ENCODE results near the gene ALOX12.

ALOX12 gene

DNA sequence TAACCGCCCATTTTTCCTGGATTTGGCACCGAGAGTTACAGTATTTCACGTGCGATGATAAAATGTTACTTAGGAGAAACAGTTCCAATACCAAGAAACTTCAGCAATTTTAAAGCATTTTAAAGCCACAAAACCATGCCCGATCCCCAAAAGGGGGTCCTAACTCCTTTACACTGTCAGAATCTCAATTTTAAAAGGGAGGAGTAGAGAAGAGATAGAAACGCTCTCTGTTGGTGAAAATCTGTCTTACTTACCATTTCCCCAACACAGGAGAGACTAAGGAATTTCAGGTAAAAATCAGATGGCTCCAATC lies 16.0 kb downstream of the ALOX12 start:
- TF ChIP-seq ZNF274 (IDR thresholded peaks at IDR 0.05; ENCODE audit: low read depth, low read length) = no peak
- H3K4me3 ChIP-seq (ENCODE audit: low read length) = peak overlapping the region; percentile 93

DNA sequence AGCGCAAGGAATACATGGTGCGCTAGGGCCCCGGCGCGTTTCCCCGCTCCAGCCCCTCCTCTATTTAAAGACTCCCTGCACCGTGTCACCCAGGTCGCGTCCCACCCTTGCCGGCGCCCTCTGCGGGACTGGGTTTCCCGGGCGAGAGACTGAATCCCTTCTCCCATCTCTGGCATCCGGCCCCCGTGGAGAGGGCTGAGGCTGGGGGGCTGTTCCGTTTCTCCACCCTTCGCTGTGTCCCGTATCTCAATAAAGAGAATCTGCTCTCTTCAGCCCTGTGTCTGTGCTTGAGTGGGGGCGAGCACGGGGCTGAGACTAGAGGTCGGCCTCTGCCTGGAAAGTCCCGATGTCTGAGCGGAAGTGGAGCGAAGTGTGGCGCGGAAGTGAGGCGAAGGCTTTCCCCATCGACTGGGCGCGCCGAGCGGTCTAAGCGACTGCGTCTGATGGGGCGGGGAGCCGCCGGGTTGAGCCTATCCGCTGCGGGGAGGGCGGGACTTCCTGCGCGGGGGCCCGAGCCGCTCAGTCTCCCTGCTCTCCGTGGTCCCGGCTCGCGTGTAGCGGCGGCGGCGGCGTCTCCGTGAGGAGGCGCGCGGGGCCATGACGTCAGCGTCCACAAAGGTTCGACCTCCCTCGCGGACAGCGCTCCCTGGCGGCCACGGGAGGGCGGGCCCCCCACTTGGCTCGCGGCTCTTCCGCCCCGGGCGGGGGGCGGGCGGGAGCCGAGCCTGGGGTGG lies 18.6 kb downstream of the ALOX12 start:
- peak overlapping the region; percentile 93 for H3K4me3 ChIP-seq (ENCODE audit: low read length)
- TF ChIP-seq ZNF274 (IDR thresholded peaks at IDR 0.05; ENCODE audit: low read depth, low read length) = no peak

DNA sequence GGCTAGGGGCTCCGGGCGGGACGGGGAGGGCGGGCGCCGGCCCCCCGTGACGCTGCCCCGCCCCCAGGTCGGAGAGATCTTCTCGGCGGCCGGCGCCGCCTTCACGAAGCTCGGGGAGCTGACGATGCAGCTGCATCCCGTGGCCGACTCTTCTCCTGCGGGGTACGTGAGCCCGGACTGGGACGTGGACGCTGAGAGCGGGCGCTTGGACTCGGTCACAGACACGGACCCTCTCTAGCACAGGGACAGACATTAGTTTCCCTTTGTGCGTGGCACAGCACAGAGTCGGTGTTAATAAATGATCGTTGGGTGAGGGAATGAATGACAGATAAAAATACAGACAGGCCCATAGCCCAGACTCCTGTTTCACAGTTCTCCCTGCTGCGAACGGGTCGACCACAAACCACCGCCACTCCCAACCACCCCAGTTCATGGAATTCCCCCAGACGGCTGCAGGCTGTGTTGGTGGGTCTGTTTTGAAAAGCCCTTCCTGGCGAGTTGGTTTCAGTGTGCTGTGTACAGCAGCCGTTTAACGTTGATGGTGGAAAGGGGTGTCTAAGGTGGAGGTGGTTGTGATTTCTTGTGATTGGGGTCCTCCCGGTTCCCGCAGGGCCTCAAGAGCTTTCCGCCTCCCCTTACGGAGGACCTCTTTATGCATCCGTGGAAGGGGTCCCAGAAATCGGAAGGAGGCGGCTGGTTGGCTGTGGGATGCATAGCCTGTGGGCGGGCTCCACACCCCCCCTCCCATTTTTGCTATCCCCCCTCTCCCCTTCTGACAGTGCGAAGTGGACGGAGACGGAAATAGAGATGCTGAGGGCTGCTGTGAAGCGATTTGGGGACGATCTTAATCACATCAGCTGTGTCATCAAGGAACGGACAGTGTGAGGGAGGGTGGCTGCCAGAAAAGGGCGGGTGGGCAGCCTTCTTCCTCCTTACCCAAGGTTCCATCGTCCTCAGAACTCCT lies 19.4 kb downstream of the ALOX12 start:
- no peak for TF ChIP-seq ZNF274 (IDR thresholded peaks at IDR 0.05; ENCODE audit: low read depth, low read length)

DNA sequence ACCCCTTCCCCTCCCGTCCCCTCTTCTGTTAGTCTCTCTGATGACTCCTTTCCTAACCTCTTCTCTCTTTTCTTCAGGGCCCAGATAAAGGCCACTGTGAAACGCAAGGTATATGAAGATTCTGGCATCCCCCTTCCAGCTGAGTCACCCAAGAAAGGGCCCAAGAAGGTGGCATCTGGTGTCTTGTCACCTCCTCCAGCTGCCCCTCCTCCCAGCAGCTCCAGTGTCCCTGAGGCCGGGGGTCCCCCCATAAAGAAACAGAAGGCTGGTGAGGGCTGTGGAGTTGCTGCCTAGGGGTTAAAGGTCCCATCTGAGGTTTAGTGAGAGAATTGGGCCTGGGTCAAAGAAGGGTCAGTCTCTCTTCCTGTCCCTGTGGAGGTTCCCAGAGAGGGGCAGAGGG lies 20.6 kb downstream of the ALOX12 start:
- no peak for TF ChIP-seq ZNF274 (IDR thresholded peaks at IDR 0.05; ENCODE audit: low read depth, low read length)
- H3K4me3 ChIP-seq (ENCODE audit: low read length) = peak overlapping the region; percentile 85

More for the DNA sequence above, 19.4 kb downstream of the ALOX12 start:
- H3K4me3 ChIP-seq (ENCODE audit: low read length) = peak overlapping the region; percentile 85

DNA sequence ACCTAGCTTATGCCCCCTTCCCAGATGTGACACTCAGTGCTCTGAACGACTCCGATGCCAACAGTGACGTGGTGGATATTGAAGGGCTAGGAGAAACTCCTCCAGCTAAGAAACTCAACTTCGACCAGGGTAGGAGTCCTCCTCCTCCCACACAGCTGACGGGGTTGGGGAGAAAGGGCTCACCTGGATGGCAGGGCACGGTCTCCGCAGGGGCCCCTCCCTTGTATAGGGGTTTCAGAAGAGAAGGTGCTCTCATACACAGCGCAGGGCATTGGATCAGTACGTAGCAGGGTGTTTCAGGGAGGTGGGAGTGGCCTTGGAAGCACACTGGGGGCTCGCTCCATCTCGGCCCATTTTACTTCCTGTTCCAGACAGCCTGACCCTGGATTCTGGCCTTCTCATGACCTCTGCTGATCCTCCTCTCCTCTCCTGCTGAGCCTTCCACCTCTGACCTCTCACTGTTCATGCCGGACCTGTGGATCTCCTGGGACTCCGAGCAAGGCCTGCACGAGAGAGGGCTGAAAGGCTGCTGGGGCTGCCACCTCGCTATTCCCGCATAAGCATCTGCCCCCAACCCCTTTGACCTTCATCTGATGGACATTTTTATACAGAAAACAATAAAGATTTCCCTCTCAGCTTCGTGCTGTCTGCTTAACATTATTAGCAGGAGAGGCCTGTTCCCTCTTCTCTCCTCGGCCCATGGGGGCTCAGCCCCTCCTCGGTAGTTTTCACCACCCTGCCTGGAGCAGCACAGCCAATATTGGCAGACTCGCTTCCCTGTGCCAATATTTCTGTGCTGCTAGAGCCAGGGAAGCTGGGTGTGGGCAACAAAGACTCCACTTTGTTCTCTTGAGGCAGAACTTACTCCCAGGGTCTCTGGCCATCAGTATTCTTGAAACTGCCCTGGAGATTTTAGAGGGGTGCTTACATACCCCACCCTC lies 21.3 kb downstream of the ALOX12 start:
- TF ChIP-seq ZNF274 (IDR thresholded peaks at IDR 0.05; ENCODE audit: low read depth, low read length) = no peak
- no peak overlapping the region for H3K4me3 ChIP-seq (ENCODE audit: low read length)

DNA sequence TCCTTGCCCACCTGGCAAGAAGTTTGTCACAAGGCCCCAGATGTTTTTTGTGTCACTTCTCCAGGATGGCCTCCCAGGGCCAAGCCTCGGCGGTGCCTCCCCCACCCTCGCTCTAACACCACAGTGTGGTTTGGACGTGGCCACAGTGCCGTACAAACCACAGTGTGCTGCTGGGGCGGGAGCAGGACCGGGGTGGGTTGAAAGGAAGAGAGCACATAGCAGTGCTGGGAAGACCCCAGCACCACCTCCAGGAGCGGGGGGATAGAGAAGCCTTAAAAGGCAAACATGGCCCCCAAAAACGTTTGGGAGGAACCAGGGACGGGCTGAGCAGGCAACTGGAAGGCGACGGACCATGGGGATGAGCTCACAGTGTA lies 22.0 kb downstream of the ALOX12 start:
- no peak overlapping the region for H3K4me3 ChIP-seq (ENCODE audit: low read length)
- TF ChIP-seq ZNF274 (IDR thresholded peaks at IDR 0.05; ENCODE audit: low read depth, low read length) = no peak

DNA sequence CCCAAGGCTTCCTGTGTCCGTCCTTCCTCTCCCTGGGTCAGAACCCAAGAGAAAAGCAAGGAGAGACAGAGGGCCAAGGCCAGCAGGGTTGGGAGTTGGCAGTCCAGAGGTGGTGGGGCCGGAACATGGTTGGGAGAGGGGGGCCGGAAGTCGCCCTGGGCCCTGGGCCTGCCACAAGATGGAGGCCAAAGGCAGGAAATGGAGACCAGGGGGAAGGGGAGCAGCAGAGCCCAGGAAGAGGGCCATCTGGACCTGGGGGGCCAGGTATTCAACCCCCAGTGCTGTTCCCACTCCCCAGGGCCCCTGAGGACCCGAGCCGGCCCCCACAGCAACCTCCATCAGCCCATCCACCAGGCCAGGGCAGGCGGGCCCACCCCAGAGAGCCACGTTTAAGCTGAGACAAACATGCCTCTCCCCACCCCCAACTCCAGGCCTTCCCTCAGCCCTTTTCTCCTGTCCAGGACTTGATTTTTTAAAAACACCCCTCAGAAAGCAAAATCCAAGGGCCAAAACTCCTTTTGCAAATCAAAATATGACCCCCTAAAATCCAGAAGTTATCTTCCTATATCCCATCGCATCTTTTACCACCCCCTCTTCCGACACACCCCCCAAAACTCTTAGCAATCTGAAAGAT lies 22.6 kb downstream of the ALOX12 start:
- TF ChIP-seq ZNF274 (IDR thresholded peaks at IDR 0.05; ENCODE audit: low read depth, low read length) = no peak
- no peak overlapping the region for H3K4me3 ChIP-seq (ENCODE audit: low read length)

DNA sequence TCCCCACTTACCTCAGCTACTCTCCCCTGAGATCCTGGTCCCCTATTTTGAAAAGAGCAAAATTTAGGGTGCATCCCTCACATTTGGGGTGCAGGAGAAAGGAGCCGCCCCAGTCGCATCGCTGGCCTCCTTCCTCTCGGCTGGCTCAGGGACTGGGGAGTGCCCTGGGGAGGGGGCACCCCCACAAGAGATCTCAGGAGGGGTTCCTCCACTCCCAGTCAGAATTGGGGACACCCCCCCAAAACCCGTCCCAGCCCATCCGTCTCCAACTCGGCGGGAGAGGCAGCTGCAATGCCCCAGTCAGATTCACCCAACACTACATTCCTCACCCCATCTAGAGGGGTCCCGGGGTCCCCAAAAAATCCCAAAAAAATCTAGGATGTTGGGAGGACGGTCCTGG lies 23.5 kb downstream of the ALOX12 start:
- no peak overlapping the region for H3K4me3 ChIP-seq (ENCODE audit: low read length)
- no peak for TF ChIP-seq ZNF274 (IDR thresholded peaks at IDR 0.05; ENCODE audit: low read depth, low read length)

DNA sequence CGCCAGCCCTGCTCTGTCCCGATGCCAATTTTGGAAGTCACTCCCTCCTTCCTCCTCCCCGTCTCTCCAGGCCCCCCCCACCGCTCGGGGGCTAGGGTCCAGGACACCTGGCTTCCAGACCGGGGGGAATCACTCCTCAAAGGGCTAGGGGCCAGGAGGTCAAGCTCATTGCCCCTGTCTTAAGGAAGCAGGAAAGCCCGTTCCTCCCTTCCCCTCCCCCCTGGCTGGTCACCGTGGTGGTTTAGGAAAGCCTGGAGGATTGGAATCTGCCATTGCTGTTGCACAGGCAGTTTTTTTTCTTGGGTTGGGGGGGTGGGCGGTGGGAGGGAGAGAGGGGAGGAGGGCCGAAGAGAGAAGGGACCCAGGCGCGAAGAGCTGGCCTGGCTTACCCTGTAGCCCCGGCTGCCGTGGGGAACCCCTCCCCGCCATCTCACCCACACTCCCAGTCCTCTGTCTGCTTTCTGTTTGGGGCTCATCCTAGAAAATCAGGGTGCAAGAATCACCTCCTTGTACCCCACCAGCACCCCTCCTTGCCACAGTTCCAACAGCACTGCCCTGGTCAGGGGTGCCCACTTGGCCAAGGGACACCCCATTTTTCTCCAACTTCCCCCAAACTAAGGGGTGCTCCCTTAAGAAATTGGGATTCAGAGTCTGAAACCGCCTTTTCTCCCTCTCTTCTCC lies 24.1 kb downstream of the ALOX12 start:
- no peak overlapping the region for H3K4me3 ChIP-seq (ENCODE audit: low read length)

DNA sequence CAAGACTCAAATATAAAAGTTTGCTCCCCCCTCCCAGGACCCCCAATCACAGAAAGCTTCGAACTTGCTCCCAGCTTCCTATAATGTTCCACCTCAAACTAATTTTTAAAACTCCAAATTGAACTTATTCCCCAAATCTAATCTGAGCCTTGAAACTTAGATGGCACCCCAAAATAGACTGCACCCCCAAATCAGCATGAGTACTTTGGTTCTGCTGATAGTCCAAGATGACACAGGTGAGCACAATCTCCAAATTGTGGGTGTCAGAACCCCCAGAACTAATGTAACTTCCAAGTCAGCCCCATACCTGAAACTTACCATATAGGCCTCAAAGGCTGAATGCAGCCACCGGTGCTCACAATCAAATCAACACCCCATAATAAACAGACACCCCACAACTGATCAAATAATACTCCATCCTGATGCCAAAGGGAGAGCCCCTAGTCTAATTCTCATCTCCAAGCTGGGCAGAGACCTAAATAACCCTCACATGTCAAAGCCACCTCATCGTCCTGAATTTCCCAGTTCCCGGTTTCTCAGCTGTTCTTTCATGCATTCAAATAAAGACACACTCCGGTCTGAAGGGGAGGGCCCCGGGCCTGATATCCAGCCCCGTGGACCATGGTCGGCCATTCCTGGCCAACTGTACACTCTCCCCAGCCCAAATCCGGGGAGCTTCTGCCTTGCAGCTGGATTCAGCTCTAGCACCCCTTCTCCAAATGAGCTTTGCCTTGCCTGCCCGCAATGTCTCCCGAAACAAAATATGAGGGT lies 25.2 kb downstream of the ALOX12 start:
- no peak for TF ChIP-seq ZNF274 (IDR thresholded peaks at IDR 0.05; ENCODE audit: low read depth, low read length)
- H3K4me3 ChIP-seq (ENCODE audit: low read length) = no peak overlapping the region

More for the DNA sequence above, 24.1 kb downstream of the ALOX12 start:
- TF ChIP-seq ZNF274 (IDR thresholded peaks at IDR 0.05; ENCODE audit: low read depth, low read length) = no peak

DNA sequence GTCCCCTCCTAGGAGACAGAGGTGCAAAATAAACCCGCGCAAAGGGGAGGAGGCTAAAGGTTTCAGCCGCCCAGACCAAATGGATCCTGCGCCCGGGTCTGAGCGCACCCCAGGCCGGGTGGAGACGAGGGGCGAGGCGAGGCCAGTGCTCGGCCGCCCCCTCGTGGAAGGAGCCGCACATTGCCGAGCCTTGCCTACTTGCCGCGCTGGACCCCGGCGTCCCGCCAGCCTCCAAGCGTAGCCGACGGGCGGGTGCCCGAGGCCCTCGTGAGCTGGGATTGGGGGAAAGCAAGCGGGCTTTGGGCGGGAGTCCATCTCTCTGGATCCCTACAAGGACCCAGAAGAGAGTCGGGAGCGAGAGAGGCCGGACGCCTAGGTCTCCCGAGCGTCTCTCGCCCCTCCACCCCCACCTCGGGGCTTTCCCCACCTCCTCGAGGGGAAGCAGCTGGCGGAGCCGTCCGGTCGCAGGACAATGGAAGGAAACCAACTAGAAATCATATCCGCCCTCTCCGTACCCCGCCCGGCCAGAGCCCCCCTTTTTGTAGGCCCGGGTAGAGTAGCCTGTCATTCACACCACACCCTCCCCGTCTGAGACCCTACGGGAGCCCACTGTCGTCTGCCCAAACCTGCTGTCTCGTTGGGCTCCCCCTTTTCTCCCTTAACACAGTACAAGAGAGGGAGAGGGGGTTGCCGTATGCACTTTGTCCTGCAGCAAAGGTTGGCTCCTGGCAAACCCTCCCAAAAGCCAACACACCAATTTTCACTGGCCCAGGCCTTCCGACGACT lies 26.3 kb downstream of the ALOX12 start:
- no peak for TF ChIP-seq ZNF274 (IDR thresholded peaks at IDR 0.05; ENCODE audit: low read depth, low read length)
- peak overlapping the region; percentile 11; the same call in 1 of the 2 replicates for H3K4me3 ChIP-seq (ENCODE audit: low read length)

Data from GM08714 (cell line).